Smooth muscle cell of the umbilical artery (primary cell): ENCODE results near the gene ADAT3. TPM values are rescaled to one million over a fixed set of nuclear protein-coding genes. Genes with fewer than 3 reads are reported as not detected.

Experiments used
- total RNA-seq: library from RNA; depleted of rRNA; stranded (reverse); fragments of >200 nt; gene quantifications from 2 replicates; pipeline ENCODE4 v1.2.3, GENCODE V29; 2014

Gene ADAT3
- 1.5 and 3.2 TPM in 2 replicates for total RNA-seq

GRCh38 chr19:1905110-1905862, at the start of gene ADAT3, which contains the start of gene SCAMP4:
ADAT3 (plus strand) TSS chr19:1905399; CDS start chr19:1912048, 6,649 bp downstream.
SCAMP4 (plus strand) TSS chr19:1905399; CDS start chr19:1915020, 9,621 bp downstream.

DNA sequence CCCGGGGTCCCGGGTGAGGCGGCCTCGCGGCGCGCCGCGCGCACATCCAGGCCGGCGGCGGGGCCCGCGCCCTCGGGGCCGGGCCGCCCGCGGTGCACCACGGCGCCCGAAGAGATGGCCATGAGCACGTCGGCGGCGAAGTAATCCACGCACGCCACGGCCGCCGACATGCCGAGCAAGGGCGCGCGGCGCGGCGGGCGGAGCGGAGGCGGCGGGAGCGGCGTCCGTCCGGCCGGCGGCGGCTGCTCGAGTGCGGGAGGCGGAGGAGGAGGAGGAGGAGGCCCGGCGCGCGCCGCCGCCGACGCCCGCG, 41.9 kb upstream of the ADAT3 start, which contains the start of gene KLF16:
TSS of gene KLF16 (minus strand) at position 252 of the 310 bp plus-strand sequence. CDS start at position 170, 82 bp downstream.

DNA sequence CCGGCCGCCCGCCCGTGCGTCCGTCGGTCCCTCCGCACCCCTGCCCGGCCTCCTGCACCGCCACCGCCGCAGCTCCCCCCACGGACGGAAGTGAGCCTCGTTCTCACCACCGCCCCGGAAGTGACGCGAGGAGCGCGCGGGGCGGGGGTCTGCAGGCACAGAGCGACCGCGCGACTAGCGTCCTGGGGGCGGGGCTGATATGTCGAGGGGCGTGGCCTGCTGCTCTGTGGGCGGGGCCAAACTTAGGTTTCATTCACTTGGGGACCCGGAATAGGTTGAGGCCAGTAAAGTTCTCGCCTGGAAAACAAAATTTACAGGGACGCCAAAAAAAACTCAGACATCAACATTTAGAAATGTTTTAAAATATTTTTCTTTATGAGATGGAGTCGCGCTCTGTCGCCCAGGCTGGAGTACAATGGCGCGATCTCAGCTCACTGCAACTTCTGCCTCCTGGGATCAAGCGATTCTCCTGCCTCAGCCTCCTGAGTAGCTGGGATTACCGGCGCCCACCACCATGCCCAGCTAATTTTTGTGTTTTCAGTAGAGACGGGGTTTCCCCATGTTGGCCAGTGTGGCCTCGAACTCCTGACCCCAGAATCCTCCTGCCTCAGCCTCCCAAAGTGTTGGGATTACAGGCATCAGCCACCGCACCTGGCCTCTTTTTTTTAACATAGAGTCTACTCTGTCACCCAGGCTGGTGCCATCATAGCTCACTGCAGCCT, 19.6 kb upstream of the ADAT3 start, which contains the start of gene ABHD17A:
TSS of gene ABHD17A (minus strand) at position 99 of the 722 bp plus-strand sequence. CDS start 3,930 bp downstream, outside the sequence.

DNA sequence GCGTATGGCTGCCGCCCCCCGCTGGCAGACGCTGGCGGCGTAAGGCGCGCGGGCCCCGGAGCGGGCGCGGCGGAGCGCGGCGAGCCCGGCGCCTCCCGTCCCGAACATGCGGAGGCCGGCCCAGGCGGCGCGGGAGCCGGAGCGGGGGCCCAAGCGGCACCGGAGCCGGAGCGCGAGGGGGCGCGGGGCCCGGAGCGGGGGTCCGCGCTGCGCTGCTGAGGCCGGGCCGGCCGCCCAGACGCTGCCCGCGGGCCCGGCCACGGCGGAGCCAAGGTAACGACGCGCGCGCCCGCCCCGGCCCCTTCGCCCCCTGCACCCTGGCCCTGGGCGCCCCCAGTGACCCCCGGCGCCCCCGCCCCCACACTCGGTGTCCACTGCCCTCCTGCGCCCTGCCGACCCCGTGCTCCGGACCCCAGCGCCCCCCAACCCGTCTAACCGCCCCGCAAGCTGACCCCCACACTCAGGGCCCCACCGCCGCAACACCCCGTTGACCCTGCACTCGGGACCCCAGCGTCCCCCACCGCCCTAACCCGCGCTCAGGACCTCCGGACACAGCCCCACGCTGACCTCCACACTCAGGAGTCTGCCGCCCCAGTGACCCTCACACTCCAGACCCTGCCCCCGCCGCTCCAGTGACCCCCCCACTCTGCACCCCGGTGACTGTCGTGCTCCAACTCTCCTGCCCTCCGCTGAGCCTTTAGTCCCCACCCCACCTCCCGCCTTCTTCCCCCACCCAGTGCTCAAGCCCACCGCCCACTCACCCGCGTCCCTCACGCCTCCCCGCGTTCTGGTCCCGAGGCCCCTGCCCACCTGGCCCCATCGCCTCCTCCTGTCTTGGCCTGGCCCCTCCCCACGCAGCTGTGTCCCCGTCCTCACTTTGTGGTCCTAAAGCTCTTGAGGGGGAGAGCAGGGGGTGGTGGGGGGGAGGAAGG, 36.2 kb downstream of the ADAT3 start, which contains the start of gene CSNK1G2:
TSS of gene CSNK1G2 (plus strand) at position 27 of the 932 bp plus-strand sequence. CDS start 28,601 bp downstream, outside the sequence.

Other genes starting within 250 kb of the ADAT3 start
- not detected in 2 replicates for gene ONECUT3, start 151.9 kb upstream of the ADAT3 start, total RNA-seq
- 0.89 and 4.8 TPM in 2 replicates for gene ATP8B3, start 93.1 kb upstream of the ADAT3 start, total RNA-seq
- gene REXO1, start 56.9 kb upstream of the ADAT3 start, total RNA-seq: 5.3 and 17.4 TPM in 2 replicates
- 5.0 and 14.7 TPM in 2 replicates for gene KLF16, start 41.8 kb upstream of the ADAT3 start, total RNA-seq
- 53.4 and 60.9 TPM in 2 replicates for gene ABHD17A, start 19.9 kb upstream of the ADAT3 start, total RNA-seq
- gene SCAMP4, start within 50 bp of the ADAT3 start, total RNA-seq: 42.2 and 73.5 TPM in 2 replicates
- gene CSNK1G2, start 35.8 kb downstream of the ADAT3 start, total RNA-seq: 57.9 and 83.8 TPM in 2 replicates
- gene BTBD2, start 110.3 kb downstream of the ADAT3 start, total RNA-seq: 49.9 and 123 TPM in 2 replicates
- gene MKNK2, start 145.8 kb downstream of the ADAT3 start, total RNA-seq: 49.0 and 102 TPM in 2 replicates
- gene MOB3A, start 190.9 kb downstream of the ADAT3 start, total RNA-seq: 14.0 and 36.9 TPM in 2 replicates
- 0.89 and 1.5 TPM in 2 replicates for gene IZUMO4, start 191.5 kb downstream of the ADAT3 start, total RNA-seq
- 106 and 185 TPM in 2 replicates for gene AP3D1, start 246.2 kb downstream of the ADAT3 start, total RNA-seq